ENCODE results near the gene PCSK6.
"Not testable (repeated sequence)": the region's sequence is repeated elsewhere in the genome, so short reads cannot be mapped to it uniquely, and the experiment has no call there.

The PCSK6 gene

DNA sequence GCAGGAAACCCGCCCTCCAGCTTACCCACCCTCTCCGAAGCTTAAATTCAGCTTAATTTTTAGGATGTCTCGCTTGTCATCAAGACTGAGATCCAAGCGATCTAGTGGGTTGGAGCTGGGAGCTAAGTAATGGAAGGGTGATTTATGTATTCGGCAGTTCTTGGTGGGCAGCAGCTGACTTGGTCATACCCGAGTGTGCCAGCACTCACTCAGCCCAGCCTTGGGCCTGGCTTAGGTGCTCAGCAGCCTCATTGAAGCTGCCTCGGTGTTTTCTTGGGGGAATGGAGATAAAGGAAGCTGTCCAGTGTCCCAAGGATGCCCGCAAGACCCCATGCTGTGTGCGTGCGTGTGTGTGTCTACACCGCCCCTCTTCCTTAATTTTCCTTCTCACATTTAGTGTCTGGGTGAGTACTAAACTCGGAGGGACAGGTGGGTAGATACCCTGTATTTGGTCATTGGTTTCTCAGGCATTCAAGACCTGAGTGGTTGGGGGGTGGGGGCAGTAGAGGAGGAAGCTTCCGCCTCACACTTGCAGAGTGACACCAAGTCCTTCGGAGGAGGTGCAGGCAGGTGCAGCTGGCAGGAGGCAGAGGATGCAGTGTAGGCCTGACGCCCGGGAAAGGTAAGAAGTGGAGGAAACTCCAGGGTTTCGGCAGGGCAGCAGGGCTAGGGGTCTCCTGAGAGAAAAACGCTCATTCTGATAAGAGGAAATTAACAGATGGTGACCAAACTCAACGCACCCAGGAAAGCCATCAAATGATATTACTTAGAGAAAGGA is 92.8 kb downstream of the PCSK6 start:
- no peak for DNase-seq

GRCh38 chr15:101394654-101395053 is 94.9 kb downstream of the PCSK6 start:
- no peak for DNase-seq

GRCh38 chr15:101394056-101394630 is 95.4 kb downstream of the PCSK6 start:
- no peak for DNase-seq

GRCh38 chr15:101393172-101393571 is 96.3 kb downstream of the PCSK6 start:
- DNase-seq: no peak

DNA sequence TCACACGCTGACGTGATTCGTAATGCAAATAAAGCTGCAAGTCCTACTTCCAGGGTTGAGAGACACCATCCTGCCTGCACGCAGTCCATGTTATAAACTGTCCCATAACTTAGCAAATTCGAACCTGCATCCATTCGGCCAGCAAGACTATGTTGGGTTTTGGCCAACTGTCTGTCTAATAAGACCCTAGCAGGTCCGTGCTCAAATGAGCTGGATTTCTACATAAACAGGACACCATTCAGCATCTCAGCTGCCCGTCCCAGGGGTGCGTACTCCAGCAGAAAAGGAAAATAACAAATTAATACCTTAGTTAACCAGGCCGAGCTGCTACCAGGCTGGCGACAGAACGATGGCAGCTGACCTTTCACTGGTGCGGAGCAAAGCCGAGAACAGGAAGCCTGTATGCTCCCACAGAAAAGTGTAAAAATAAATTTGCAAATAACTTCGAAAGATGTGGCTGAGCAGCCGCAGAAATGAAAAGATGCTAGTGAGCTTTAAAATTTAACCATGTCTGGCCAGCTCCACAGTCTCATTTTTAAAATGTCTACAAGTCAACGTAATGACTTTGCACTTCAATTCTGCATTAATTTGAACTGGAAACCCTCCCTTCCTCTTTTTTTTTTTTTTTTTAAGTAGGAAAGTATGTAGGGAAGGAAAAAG is 97.4 kb downstream of the PCSK6 start:
- no peak for DNase-seq

DNA sequence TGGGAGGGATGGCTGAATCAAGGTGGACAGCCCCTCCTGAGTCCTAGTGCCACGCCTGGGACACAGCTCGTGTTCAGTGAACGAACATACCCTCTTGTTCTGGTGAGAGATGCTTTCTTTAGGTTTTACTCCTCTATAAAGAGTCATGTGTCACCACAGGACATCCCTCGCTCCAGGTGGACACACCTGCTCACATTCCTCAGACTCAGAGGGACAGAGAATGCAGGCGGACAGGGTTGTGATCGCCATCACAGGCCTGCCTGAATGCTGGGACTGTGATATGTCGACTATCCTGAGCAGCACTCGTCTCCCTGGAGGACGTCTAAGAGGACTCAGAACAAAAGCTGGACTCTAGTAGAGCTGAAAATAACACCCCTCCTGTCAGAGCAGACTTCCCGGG is 98.1 kb downstream of the PCSK6 start:
- no peak for DNase-seq

GRCh38 chr15:101390462-101390861 is 99.0 kb downstream of the PCSK6 start:
- DNase-seq: peak; percentile 36

DNA sequence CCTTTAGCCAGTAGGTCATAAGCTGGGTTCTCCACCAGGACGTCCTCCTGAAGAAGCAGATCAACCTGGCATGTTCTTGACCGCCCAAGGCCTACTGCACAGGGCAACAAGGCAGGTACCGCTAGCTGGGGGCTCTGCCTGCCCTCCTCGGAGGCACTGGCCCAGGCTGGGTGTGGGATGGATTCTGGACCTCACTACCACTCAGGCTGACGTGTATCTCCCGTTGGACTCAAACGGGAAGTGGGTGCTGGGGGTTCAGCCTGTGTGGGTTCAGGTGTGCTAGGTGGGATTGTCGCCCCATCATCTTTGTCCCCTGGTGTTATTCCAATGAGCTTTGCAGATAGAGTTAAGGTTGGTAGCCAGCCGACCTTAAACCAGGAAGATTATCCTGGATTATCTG is 99.4 kb downstream of the PCSK6 start:
- no peak for DNase-seq

DNA sequence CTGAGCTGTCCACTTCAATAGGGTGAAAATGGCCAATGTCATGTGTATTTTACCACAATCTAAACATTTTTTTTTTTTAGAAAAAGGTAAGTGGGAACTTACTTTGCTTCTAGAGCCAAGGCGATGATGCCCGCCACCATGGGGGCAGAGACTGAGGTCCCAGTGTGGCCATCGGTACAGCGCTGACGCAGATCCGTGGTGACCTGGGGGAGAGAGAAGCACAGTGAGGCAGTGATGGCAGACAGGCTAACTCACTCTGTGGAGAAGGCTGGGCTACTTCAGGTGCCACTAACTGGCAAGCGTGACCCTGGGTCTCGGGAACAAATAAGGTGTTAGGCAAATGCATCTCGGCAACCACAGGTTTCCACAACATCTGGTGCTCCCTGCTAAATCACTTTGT is 100.1 kb downstream of the PCSK6 start:
- peak; percentile 75 for DNase-seq

DNA sequence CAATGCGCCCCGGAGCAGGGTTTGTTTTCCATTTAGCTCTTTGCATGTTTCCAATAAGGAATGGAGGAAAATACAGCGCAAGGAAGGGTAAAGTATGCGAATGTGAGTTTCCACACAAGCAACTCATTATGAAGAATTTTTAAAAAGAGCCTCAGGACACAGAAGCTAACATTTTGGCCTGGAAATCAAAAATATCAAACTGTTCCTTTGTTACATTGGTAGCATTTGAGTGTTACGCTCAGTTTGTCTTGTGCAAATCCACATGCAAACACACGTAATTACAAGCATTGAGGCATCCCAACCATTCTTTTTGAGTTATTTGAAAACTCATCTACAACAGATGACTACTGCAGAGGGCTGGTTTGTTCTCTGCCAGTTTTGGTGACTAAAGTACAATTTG is 101.5 kb downstream of the PCSK6 start:
- DNase-seq: no peak

- no peak for DNase-seq
Measured at GRCh38 chr15:101387574-101387973, 101.9 kb downstream of the PCSK6 start.

GRCh38 chr15:101386967-101387366 is 102.5 kb downstream of the PCSK6 start:
- no peak for DNase-seq

GRCh38 chr15:101386006-101386405 is 103.5 kb downstream of the PCSK6 start:
- no peak for DNase-seq

DNA sequence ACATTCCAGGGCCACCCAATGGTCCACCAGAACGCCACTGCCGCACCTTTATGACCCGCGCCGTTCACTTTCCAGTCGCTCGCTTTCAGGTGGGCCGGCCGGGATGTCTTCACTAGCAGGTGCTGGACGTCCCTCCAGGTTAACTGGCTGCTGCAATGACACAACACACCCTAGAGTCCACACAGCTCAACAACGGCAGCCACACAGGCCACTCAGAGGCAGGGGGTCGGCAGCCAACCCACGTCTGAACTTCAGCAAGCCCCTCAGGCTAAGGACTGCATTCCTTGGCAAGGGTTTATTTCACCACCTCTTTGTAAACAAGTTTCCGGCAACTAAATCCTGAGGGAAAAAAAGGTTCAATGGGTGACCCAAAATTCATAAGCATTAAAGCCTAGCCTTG is 105.2 kb downstream of the PCSK6 start:
- no peak for DNase-seq

DNA sequence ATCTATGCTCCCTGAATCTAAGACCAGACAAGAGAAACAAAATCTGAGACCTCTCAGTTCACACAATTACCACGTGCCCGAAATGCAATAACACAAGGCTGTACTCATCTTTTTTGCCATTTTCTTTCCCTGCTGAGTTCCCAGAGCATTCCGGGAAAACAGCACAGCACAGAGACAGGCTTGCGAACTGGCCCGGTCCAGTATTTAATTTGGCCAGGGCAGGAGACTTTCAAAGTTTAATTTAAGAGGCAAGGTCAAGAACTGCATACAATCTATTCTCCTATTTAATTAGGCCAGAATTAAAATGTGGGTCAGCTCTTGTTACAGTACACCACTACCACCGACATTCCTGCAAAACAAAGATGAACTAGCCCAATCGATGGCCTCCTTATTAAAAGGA is 107.0 kb downstream of the PCSK6 start:
- DNase-seq: no peak

DNA sequence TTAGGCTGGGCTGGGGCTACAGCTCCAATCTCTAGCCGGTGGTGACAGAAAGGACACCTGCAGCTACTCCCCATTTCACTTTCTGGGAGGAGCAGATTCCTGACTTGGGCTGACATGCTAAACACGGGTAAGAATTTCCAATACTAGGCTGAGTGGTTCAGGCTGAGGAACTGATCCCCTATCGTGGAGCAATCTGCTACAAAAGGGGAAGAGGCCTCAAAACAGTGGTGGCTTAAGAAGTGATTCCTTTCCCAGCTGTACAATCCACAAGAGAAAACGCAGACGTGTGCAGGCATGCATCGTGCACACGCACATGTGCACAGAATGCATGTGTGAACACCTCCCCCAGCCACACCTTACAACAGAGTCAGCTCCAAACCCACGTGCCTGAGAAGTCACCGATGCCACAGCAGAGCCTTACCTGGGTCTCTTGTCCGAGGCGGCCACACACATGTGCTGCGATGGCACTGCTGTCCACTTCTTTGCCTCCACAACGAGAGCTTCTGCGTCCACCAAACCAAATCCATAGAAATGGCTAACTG is 107.8 kb downstream of the PCSK6 start:
- no peak for DNase-seq

DNA sequence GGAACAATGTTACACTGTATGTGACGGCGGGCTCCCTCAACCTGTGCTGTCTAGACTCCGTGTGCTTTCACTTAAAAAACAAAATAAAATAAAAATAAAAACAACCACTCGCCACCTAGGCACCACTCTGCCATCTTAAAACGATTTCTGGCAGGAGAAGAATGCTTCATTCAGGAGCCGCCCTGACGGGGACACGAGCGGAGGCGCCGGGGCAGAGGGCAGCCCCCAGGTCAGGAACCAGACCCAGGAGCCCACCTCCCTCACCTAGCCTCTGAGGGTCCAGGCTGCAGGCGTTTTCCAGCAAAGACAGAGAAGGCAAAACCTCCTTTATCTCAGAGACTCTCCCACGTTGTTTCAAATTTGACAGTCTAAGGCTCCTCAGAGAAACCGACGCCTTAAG is 109.4 kb downstream of the PCSK6 start:
- DNase-seq: no peak

DNA sequence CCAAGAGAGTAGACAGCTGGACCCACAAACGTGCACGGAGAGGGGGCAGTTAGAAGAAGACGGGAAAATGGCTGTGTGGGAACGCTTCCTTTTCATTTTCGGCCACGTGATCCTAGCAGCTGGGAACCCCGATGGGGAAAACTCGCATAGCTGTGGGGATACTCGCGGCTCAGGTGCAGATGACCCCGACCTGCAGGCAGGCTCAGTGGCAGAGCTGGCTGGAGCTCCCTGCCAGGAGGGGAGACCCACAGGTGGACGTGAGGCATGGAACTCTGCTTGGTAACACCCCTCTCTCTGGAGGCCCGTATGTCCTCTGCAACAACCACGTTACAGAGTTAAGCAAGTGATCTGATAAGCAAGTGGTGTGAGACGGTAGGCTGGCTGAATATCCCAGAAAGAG is 109.9 kb downstream of the PCSK6 start:
- DNase-seq: no peak

GRCh38 chr15:101378879-101379278 is 110.6 kb downstream of the PCSK6 start:
- DNase-seq: no peak

DNA sequence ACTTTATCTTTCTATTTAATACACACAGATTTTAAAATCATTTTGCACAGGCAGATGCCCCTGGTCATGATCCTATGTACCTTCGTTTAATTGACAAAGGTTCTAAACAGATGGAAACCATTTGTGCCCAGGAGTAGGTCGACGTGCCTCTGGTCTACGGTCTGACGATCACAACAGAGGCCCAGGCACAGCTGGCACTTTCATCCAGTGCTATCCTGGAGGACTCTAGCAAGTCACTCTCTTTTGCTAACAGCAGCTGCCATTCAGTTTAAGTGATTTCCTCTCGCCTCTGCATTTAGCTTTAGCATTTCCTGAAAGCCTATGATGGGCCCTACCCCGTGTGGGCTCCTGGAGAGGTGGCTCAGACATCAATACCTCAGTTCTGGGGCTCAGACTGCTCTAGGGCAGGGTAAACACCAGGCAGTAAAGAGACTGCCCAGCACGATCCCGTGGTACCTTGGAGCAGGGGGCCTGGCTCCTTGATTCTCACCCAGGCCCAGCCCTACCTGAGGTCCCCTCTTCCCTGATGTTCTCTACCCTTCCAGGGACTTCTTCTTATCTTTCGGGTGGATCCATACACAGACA is 111.2 kb downstream of the PCSK6 start:
- peak; percentile 68 for DNase-seq

DNA sequence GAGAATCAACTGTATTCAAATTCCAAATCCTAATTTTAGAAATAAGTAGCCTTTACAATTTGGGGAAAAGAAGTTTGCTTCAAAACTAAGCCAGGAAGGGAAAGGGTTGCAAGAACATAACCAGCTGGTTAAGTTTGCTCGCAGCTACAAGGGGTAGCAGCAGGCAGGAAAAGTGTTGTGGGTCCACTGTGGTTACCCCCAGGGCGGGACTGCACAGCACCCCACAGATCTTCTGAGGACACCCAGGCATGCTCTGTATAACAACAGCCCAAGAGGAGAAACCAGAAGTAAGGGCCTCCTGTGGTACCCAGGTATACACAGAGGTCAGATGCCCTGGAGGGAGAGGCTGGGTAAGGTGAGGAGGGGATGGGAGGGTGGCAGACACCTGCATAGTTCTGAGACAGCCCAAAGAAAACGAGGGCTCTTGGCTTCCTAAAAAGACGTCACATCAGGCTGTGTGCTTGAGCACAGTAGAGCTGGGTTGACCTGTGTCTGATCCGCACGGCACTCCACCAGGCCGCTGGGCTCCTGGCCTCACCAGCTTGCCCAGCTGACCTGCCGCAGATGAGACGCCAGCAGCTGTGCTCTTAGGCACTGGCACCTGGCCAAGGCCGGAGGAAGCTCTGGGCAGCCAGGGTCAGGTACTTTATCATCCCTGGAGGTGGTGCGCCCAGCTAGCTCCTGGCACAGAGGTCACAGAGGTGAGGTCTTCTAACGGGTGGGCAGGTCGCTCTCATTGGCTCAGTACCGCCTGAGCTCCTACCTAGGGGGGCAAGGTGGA is 112.7 kb downstream of the PCSK6 start:
- DNase-seq: no peak

DNA sequence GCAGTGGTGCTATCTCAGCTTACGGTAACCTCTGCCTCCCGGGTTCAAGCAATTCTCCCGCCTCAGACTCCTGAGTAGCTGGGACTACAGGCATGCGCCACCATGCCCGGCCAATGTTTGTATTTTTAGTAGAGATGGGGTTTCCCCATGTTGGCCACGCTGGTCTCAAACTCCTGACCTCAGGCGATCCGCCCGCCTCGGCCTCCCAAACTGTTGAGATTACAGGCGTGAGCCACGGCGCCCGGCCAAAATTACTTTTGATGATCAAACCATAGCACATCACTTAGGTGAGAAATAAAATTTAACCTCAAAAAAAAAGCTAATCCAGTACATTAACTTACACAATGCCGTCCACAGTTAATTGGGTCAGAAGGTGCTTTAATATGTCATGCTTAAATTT is 114.5 kb downstream of the PCSK6 start:
- DNase-seq: not testable (repeated sequence)

GRCh38 chr15:101374326-101374725 is 115.2 kb downstream of the PCSK6 start:
- DNase-seq: no peak
